GM21447 (cell line): Measurements from ENCODE around the gene SYVN1.
"Not testable (repeated sequence)": the region's sequence is repeated elsewhere in the genome, so short reads cannot be mapped to it uniquely, and the experiment has no call there.

Experiments
- ATAC-seq: cut with Tn5 transposase; IDR thresholded peaks from one replicate; pipeline ENCODE4 v1.9.1; 2021; ENCODE audit not compliant: unreplicated experiment

SYVN1 gene

DNA sequence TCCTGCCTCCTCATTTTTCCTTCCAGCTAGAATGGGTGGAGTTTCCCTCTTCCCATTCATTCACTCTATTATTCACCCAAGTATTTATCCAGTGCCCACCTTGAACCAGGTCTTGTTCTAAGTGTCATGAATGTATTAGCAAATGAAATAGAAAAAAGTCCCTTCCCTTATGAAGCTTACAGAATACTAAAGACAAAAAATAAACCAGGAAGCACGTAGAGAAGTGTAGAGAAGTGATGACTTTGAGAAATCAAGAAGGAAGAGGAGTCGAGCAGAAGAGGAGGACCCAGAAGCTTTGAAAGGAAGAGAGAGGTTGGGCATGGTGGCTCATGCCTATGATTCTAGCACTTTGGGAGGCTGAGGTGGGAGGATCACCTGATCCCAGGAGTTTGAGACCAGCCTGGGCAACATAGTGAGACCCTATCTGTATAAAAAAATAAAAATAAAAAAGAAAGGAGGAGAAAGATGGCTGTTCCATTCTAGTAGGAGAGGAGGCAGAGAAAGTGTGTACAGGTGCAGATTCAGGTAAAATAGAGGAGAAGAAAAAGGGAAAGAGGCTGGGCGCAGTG lies 17.1 kb upstream of the SYVN1 start:
- ATAC-seq = no peak

DNA sequence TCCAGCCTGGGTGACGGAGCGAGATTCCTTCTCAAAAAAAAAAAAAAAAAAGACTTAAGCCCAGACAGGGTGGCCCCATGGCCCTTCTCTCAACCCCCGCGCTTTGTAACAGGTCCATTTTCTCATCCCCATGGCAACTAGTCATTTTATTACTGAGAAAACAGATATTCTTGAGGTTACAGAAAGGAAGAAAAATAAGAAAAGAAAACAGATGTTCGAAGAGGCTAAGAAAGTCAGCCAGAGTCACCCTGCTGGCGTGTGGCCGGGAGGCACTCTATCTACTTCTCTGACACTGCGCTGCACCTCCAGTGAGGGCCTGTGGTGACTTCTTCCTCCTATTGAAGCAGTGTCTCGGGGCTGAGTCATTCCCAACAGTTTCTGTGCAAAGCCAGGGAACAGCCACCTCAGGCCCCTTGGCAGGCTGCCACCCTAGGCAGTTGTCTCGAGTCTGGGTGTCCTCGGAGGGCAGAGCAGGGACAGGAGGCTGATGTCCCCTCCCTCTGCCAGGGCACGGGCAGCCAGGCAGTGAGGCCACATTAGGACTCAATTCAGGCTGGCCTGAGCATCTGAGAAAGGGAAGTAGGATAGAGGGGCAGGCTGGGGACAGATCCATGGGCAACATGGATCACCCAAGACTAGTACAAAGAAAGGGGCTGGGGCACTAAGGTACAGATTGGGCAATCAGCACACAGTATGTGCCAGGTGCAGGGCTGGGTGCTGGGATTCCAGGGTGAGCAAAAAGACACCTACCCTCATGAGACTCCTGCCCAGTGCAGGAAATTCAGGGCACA lies 16.4 kb upstream of the SYVN1 start:
- ATAC-seq = peak; percentile 48

DNA sequence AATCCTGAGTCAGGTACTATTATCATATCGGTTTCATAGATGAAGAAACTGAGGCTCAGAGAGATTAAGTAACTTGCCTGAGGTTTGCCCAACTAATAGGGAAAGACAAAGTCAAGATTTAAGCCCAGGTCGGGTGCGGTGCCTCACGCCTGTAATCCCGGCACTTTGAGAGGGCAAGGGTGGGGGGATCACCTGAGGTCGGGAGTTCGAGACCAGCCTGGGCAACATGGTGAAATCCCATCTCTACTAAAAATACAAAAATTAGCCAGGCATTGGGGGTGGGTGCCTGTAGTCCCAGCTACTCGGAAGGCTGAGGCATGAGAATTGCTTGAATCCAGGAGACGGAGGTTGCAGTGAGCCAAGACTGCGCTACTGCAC lies 15.8 kb upstream of the SYVN1 start:
- ATAC-seq = not testable (repeated sequence)

DNA sequence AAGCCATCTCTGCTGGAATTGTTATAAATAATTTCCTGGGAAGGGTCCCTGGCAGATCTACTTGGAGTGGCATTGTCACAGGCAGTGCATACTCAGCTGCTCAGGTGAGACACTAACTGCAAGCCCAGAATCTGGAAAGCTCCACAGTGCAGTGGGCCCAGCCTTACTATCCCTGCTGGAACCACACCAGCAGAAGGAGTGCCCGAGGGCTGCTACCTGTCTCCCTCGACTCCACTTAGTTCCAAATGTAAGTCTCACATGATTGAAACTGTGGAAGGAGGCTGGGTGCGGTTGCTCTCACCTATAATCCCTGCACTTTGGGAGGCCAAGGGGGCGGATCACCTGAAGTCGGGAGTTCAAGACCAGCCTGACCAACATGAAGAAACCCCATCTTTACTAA lies 14.3 kb upstream of the SYVN1 start:
- ATAC-seq = no peak

DNA sequence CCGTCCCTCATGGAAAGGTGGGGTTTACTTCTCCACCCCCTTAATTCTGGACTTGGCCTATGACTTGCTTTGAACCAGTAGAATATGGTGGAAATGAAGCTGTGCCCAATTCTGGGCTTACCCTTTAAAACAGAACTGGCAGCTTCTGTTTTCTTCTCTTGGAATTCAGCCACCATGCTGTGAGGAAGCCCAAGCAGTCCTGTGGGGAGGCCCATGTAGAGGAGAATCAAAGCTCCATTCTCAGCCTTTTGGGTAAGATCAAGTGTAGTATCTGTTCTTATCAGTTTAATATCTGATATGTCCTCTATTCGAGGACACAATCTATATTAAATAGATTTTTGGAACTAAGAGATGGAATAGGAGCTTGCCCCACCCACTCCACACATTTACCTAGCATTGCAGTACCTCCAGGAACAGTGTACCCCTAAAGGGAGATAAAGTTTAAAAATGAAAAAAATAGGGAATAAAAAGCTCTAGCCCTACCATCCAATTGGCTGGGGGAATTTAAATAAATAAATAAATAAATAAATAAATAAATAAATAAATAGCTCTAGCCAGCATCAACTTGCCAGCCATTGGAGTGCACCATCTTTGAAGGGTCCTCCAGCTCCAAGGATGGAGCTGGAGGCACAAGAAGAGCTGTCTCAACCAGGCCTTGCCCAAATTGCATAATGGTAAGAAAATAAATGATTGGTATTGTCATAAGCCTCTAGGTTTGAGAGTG lies 13.2 kb upstream of the SYVN1 start:
- no peak for ATAC-seq

DNA sequence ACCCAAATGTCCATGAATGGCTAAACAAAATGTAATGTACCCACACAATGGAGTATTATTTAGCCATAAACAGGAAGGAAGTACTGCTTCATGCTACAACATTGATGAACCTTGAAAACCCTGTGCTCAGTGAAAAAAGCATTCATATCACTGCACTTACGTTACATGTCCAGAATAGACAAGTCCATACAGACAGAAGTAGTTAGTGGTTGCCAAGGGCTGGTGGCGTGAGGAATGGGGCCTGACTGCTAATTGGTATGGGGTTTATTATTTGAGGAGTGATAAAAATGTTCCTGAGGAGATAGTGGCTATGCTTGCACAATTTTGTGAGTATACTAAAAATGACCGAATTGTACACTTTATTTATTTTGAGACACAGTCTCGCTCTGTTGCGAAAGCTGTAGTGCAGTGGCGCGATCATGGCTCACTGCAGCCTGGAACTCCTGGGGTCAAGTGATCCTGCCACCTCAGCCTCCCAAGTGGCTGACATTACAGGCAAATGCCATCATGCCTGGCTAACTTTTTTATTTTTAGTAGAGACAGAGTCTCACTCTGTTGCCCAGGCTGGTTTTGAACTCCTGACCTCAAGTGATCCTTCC lies 7.7 kb upstream of the SYVN1 start:
- ATAC-seq = no peak

DNA sequence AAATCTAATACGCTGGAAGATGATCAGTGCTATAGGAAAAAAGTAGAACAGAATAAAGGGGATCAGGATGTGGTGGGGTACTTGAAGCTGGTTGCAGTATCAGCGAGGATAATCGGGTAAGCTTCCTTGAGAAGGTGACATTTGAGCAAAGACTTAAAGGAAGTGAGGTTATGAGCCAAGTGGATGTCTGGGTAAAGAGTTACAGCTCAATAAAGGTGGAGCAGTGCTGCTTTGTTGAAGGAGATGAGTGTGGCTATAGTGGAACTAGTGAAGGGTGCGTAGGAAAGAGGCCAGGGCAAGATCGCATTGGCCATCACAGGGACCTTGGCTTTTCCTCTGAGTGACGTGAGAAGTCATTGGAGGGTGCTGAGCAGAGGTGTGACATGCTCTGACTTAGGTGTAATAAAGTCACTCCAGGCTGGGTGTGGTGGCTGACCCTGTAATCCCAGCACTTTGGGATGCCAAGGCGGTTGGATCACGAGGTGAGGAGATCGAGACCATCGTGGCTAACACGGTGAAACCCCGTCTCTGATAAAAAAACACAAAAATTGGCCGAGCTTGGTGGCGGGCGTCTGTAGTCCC lies 2.3 kb upstream of the SYVN1 start:
- ATAC-seq = no peak

DNA sequence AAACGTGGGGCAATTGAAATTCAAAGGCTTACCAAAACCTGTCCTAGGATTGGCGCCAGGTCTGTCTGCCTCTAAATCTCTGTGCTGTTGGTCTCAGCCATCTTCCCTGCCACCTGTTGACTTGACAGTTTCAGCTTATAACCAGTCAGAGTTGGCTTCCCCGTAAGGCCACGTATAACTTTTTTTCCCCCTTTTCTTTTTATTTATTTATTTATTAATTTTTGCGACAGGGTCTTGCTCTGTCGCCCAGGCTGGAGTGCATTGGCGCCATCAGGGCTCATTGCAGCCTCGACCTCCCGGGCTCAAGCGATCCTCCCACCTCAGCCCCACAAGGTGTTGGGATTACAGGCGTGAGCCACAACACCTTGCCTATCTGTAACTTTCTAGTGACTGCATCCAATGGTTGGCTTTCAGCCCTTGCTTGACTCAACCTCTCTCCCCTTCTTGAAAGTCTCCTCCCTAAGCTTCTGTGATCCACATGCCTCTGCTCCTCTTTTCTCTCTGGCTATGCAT lies 1.4 kb upstream of the SYVN1 start:
- ATAC-seq = no peak

DNA sequence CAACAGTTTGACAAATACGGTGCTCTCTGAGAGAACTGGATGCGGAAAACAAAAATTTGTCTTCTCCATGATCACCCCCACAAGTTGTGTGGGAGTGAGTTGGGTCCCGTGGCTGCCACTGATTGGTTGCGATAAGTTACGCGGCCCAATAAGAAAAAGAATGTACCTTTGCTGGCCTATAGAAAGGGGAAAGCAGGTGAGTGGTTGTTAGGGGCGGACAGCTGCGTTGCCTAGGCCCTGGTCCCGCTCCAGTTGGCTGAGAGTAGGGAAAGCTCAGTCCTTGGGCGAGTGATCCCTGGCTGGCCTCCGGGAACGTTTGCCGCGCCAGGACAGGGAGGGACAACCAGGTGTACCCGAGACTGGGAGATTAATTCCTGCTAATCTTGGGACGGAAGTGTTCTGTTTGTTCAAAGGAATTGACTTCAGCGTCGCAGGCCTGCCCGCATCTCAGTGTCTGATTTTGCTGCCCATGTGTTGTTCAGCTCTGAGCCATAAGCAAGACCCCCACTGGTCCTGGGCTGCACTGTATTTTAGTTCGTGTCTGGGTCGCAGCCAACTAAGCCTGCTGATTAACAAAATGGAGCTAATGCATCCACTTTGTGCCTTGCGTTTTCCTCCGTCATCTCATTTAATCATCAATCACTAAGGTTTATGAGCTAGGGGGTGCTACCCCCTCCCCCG lies 773 bp upstream of the SYVN1 start:
- ATAC-seq = peak; percentile 68

DNA sequence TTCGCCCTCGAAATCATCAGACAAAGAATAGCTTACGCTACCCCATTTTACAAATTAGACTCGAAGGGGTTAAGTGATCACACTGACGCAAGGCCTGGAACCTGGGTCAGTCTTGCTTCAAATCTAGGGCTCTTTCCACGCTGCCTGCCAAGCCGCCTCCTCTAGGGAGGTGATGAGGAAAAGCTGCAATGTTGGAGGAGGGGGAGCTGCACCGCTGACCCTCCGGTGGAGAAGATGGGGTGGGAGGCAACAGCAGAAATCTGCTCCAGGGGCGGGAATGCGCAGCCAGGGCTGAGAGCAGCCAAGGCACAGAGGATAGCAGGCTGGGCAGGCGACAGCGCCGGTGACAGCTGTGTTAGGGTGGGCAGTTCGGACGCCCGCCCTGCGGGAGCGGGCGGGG lies 595 bp downstream of the SYVN1 start:
- ATAC-seq = no peak

DNA sequence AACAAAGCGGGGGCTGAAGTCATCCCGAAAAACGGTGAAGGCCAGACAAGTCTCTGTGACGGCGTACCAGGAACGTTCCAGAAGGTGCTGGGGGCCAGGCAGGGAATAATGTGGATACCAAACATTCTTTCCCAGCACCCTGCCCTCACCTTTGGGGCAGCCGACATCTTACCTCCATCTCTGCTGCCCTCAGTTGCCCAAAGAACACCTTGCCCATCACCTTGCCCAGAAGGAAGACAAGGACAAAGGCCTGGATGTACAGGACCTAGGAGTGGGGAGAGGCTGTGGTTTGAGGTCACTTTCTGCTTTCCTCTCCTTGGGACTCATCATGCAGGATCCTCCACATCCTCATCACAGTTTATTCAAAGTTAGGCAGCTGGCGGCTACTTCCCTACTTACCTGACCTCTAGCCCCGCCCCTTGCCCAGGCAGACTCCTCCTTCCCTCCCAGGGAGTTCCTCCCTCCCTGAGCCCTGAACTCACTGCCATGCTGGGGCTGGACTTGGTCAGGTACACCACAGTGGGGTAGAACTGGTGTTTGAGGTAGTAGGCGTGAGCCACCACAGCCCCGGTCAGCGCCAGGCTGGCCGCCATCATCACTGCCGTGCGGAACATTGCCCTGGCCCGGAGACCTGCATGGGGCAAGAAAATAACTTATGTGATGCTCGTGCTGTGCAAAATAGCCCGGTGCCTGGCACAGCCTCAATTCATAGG lies 1.2 kb downstream of the SYVN1 start:
- ATAC-seq = no peak

DNA sequence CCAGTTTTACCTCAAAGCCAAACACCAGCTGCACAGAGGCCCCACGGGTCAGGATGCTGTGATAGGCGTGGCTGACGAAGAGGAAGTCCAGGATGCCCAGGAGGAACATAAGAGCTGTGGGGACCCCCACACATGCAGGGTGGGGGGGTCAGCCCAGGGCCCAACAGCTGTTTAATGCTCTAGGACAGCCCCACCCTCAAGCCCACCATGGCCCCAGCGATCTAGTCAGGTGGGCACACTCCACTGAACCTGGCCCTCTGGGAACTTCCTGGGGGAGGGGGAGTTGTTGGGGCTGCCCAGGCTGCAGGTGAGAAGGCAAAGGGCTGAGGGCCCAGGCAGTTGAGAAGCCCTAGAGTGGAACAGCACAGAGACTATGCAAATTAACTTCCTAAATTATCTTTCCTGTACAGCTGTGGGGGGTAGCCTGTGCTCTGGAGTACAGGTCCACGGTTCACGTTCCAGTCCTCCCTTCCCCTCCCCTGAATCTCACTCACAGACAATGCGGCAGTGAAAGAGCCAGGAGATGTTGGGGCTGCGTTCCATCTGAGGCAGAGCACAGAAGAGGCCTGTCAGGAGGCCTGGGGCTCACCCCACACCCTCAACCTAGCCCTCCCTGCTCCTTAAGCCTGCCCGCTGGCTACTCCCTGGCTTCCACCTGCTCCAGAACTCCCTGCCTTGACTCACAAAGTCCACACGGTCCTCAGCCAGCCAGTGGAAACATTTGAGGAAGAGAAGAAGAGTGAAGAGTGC lies 1.9 kb downstream of the SYVN1 start:
- ATAC-seq = peak; percentile 39

DNA sequence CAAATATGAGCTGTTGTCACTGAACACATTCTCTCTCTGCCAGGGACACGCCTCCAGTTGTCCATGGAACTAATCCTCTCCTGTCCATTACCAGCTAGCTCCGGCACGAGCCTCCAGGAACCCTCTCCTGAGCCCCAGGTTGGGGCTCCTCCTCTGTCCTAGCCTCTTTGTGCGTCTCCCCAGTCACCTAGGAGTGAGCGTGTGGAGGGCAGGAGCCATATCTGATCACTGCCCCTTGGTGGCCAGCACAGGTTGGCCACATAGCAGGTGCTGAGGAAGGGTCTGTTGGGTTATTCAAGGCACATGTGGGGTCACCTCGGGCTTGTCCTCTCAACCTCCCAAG lies 2.5 kb downstream of the SYVN1 start:
- no peak for ATAC-seq

DNA sequence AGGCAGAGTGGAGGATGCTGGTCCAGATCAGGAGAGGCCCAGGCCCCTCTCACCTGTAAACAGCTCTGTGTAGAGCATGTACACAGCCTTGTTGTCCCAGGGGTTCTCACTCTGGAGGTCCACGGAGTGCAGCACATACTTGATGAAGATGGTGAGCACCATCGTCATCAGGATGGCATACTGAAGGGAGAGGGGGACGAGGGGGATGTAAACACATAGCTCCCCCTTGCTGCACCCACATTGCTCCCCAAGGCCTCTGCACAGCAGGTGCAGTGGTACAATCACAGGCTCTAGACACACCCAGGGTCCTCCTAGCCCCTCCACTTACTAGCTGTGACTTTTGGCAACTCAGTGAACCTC lies 2.9 kb downstream of the SYVN1 start:
- ATAC-seq = no peak

DNA sequence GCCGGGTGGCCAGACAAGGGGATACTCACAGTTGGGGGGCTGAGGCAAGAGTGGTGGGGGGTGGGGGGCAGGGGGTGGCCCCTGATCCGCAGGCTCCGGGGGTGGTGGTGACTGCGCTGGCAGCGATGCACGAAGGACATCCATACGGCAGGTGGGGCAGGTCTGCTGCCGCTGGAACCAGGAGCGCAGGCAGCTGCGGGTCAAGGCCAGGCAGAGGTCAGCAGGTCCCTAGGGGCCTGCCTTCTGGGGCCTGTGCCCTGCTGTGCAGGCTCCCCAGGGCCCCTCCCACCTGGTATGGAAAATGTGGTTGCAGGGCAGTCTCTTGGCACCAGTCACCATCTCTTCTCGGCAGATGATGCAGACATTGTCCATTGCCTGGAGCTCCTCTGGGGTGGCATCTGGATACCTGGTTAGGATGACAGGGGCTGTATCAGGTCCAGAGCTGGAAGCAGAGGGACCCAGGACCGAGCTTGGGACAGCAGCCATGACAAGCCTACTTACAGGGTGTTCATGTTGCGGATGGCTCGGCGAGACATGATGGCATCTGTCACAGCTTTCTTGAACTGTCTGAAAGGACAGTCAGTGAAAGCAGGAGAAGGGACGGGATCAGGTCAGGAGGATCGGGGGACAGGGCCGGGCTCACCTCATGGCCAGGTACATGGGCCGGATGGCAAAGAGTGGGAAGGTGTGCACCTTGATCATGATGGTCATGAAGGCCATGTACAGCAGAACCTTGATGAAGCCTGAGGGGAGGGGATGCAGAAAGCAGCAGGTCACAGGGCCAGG lies 3.5 kb downstream of the SYVN1 start:
- no peak for ATAC-seq

DNA sequence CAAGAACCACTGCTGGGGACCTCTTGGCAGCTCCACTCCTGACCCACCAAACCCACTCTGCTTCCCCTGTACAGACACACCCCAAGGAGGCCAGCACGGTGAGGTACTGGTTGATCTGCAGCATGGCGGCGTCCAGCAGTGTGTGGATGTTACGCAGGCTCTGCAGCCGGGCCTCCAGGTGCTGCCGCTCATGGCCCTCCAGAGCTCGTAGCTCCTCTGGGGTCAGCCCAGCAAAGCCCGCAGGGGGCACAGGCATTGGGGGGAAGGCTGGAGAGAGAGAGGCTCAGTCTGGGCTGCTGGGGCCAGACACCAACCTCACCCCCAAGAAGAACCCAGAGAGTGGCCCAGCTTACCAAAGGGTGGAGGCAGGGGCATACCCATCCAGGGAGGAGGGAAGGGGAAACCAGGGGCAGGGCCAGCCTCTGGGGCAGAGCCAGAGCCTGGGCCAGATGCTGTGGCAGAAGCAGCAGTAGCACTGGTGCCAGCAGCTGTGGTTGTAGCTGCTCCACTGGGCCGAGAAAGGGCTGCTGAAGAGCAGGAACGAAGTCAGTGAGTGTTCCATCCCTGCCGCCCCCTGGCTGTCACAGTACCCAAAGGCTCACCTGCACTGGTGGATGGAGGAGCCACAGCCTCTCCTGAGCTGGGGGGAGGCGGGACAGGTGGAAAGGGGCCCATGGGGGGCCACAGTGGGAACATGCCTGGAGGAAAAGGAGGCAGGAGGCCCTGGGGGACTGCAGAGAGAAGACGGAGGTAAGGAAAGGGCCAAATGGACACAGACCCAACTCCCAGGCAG lies 4.5 kb downstream of the SYVN1 start:
- ATAC-seq = no peak

DNA sequence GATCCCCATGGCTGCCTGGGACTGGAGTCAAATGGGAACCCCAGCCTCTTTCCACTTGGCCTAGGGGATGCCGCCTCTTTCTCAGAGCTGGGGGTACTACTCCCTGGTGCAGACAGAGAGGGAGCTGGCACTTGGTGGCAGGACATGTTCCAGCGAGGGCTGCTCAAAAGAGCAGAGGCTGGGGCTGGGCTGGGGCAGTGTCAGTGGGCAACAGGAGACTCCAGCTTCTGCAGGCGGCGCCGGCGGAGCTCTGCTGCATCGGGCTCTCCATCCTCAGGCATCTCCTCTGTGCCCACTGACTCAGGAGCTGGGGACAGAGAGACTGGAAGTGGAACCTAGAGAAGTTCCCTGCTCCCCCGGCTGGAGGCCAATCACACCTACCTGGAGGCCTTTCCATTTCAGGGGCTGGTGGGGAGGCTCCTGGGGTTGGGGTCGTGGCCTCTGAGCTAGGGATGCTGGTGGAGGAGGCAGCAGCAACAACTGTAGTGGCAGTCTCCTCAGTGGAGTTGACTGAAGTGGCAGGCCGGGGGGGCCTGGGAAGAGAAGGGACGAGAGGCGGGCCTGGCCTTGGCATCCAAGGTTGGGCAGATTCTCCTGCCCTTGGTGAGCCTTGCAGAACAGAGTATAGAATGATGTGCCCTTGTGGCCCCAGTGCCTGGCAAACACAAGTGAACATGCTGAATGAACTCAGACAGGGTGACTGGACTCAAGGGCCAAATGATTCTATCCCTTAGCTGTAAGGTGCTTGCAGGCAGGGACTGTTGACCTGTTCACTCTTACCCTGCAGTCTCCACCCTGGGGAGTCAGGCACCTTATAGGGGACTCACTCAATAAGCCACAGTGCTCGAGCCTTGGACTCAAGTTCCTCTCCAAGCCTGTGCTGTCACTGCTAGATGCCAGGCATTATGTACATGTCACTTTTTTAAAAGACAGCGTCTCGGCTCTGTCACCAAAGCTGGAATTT lies 5.9 kb downstream of the SYVN1 start:
- ATAC-seq = no peak
